NCI-H1694 (cell line): ENCODE results near the gene PGAM5.
"Not testable (repeated sequence)": the region's sequence is repeated elsewhere in the genome, so short reads cannot be mapped to it uniquely, and the experiment has no call there.

Experiments
- DNase-seq: peaks from one replicate; lab custom pipeline; 2025; lab: John Stamatoyannopoulos, UW

Gene PGAM5

GRCh38 chr12:132753670-132754069 is 43.0 kb downstream of the PGAM5 start:
- not testable (repeated sequence) for DNase-seq

GRCh38 chr12:132754160-132754932 is 43.7 kb downstream of the PGAM5 start:
- DNase-seq, result no peak

- not testable (repeated sequence) for DNase-seq
These were observed 48.2 kb downstream of the PGAM5 start for GRCh38 chr12:132758825-132759224.

GRCh38 chr12:132759359-132759758 is 48.7 kb downstream of the PGAM5 start:
- DNase-seq, result no peak

GRCh38 chr12:132761032-132761920 is 50.6 kb downstream of the PGAM5 start, which contains the start of gene ANKLE2:
Gene ANKLE2, minus strand, starts transcription at chr12:132761832. Its CDS starts 34 bp downstream, at chr12:132761798.
- no peak for DNase-seq

- DNase-seq, result peak; percentile 45
These were observed 51.4 kb downstream of the PGAM5 start for GRCh38 chr12:132761921-132762583.

- DNase-seq, result no peak
These were observed 53.6 kb downstream of the PGAM5 start for GRCh38 chr12:132764231-132764630.

GRCh38 chr12:132765361-132765760 is 54.7 kb downstream of the PGAM5 start:
- no peak for DNase-seq

- no peak for DNase-seq
These were observed 55.9 kb downstream of the PGAM5 start for GRCh38 chr12:132766380-132767085.

- DNase-seq, result no peak
These were observed 60.6 kb downstream of the PGAM5 start for GRCh38 chr12:132771126-132771838.
